COLO668 (cell line): ENCODE measurements around the gene PCBP2.
A peak's percentile ranks its signal among the peaks of the same experiment; 100 is the strongest.
"Not testable (repeated sequence)": the region's sequence is repeated elsewhere in the genome, so short reads cannot be mapped to it uniquely, and the experiment has no call there.

Experiments used
- DNase-seq: peaks from one replicate; lab custom pipeline; 2025; ENCODE audit not compliant: unreplicated experiment; lab: John Stamatoyannopoulos, UW

PCBP2 gene

DNA sequence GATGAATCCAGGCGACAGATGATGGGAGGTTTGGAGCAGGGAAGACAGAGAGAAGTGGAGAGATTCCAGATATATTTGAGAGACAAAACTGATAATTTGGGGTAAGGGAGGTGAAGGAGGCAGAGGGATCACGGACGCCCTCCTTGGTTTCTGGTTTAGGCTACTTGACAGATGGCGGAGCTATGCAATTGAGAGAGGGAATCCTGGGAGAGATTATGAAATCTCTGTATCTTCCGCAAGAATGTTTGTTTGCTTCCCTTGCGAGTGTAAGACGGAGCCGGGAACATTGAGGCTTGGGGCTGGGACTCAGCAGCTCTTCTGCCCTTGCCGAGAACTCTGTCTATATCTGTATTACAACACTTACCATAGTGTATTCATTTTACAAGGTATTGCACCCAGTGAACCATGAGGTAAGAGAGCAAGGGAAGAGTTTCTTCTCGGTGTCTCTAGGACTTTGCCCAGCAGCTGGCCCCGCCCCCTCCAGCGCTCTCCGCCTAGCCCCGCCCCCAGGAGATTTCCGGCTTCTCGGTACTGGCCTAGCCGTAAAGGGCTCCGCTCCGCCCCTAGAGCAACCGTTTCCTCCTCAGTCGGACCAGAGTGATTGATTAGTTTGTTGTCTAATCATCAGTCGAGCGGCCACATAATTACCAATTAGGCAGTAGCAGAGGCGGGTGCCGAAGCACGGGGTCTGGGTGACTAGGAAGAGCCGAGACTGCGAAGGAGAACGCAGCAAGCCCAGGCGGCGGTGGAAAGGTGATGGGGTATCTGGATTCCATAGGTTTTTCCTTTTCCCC lies 10.7 kb upstream of the PCBP2 start, which contains the start of gene PRR13:
PRR13 (plus strand) TSS at position 695 of the 794 bp plus-strand sequence. CDS start 981 bp downstream, outside the sequence.
- peak; percentile 94 for DNase-seq

DNA sequence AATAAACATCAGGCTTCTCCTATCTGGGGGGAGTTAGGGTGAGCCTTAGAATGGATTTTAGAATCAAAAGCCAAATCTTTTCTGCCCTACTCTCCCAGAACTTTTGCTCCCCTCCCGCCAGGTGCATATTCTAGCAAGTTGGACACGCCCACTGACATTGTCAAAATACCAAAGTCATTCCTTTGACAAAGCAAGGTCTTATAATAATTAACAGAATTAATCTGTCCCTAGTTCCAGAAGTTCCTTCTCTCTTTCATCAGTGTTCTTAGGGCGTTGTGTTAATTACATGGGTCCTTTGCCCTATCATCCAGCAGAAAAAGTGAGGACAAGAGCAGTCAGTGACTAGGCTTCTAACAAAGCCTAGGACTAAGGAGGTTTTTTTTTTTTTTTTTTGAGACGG lies 7.9 kb upstream of the PCBP2 start:
- DNase-seq = no peak

DNA sequence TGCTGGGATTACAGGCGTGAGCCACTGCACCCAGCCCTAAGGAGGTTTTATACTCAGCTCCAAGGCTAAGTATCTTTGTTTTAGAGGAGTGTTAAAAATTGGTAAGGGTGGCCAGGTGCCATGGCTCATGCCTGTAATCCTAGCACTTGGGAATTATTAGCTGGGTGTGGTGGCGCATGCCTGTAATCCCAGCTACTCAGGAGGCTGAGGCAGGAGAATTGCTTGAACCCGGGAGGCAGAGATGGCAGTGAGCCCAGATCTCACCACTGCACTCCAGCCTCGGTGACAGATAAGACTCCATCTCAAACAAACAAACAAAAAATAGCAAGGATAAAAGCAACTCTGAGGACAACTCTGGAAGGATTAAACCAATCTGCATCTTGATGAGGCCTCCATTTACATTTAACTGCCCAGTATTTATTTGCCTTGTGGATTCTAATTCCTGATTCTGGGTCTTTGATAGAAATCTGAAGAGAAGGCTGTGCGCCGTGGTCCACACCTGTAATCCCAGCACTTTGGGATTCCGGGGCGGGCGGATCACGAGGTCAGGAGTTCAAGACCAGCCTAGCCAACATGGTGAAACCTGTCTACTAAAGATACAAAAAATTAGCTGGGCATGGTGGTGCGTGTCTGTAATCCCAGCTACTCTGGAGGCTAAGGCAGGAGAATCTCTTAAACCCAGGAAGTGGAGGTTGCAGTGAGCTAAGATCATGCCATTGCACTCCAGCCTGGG lies 7.1 kb upstream of the PCBP2 start:
- not testable (repeated sequence) for DNase-seq

DNA sequence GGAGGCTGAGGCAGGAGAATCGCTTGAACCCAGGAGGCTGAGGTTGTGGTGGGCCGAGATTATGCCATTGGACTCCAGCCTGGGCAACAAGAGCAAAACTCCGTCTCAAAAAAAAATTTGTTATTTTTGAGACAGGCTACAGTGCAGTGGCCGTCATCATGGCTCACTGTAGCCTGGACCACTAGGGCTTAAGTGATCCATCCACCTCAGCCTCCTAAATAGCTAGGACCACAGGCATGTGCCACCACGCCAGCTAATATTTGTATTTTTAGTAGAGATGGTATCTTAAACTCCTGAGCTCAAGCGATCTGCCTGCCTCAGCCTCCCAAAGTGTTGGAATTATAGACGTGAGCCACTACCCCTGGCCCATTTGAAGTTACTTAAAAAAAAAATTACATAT lies 966 bp upstream of the PCBP2 start:
- DNase-seq = no peak

DNA sequence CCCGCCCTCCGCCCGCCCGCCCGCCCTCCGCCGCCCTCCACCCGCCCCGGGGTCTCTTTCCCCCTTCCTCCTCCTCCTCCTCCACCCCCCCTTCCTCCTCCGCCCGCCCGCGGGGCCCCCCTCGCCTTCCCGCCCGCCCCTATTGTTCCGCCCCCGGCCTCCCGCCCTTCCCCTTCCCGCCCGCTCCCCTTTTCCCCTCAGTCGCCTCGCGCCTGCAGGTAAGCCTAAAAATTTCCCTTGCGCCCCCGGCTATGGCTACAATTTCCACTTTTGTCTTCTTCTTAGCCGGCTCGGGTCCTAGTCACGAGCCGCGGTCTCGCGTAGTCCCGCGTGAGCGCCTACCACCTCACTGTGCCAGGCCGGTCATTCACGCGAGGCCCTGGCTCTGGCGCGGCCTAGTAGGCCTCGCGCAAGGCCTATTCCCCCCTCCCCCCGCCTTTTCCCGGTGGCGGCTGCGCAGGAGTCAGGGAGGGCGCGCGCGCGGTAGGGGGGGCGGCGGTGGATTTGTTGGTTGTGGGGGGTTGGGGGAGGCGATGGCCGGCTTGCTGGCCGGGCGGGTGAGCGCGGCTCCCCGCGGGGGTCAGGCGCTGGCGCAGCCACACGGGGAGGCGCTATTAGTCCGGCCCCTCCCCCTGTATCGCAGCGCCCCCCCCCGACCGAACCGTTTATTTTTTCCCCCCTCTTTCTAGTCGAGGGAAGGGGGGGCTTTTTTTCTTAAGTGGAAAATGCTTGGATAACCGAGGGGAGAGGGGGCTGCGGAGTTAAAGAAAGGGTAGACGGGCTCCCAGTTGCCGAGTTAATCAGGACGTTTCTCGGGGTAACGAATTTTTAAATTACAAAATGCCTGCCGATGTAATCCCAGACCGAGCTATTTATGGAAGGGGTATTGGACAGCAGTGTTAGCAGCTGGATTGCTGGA lies 516 bp downstream of the PCBP2 start:
- DNase-seq = peak; percentile 77

DNA sequence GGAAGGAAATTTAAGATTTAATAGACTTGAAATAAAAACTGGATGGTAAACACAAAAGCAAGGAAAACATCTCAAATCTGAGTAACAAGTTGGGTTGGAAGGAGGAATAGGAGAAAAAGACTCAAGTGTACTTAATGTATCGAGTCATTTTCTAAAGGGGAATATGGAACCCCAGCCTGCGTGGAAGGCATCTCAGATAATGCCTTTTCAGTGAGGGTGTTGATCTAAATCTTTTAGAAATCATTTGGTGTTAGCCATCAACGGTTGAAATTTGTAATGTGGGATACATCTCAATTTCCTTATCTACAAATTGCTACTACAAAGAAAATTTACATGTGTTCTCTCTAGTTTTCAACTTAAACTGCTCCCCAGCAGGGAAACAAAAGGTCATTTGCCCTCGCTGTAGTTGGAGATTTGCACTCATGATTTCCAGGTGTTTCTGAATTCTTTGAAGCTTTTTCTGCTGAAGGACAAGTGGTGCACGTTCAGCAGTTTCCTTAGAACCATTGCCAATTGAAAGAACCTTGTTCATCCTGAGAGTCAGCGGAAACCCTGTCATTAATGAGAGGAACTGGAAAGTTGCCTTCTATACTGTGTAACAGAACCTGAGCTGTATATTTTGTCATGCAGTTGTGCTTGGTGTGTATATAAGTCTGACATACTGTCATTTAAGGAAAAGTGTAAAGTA lies 2.2 kb downstream of the PCBP2 start:
- DNase-seq = no peak

DNA sequence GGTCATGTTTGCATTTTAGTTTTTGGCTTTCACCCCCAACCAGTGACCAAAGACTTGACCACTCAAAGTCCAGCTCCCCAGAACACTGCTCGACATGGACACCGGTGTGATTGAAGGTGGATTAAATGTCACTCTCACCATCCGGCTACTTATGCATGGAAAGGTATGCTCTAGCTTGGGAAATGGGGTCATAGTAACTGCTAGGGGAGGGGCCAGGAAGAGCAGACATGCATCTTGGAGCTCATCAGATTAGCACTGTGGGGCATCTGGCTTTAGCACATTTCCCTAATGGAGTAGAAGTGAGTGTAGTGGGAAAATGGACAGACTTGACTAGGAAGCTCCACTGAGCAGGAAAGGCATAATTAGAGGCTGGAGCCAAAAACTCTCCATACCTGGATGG lies 2.8 kb downstream of the PCBP2 start:
- no peak for DNase-seq

DNA sequence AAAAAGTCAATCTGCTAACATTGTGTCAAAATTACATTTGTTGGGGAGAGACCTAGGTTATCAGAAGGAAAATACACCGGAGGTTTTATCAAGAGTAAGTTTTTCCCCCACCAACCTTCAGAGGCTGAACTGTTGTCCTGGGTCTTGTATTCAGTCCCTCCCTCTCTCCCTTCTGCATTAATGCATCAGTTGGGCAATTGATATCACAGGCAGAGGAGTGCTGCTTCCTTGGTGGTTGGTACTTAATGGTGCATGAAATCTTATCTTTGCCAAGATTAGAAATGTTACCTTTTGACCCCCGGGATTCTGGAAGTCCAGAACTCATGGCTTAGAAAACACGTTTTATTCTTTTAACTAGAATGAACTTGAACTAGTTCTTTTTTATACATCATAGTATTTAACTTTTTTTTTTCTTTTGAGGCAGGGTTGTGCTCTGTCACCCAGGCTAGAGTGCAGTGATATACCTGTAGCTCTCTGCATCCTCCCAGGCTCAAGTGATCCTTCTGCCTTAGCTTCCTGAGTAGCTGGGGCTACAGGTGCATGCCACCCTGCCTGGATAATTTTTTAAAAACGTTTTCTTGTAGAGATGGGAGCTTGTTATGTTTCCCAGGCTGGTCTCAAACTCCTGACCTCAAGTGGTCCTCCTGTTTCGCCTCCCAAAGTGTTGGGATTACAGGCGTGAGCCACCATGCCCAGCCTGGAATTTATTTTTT lies 4.9 kb downstream of the PCBP2 start:
- DNase-seq = no peak

DNA sequence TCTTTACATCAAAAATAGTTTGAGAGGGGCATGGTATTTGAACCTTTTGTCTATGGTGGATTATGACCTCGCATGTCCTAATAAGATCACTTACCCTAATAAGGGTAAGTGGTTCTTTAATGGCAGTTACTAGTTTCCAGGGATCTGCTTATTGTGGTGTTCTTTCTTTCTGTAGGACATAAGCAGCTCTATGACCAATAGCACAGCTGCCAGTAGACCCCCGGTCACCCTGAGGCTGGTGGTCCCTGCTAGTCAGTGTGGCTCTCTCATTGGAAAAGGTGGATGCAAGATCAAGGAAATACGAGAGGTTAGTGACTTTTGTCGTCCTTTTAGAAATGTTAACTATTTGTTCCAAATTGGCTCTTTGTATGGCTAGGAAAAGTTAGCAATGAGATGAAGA lies 7.2 kb downstream of the PCBP2 start:
- no peak for DNase-seq

DNA sequence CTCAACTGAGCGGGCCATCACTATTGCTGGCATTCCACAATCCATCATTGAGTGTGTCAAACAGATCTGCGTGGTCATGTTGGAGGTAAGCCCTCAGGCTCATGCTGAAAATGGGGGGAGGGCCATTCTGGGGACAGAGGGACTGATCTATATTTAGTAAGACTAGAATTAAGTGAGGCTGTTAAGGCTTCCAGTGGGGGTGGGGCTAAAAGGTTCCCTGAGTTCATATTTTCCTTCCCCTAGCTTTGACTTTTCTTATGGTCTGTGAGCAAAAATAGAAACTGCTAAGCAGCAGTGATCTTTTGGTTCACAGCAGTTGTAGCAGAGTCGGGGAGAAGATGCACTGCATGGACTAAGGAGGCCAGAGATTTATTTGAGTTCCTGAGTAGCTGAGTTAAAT lies 9.2 kb downstream of the PCBP2 start:
- no peak for DNase-seq

DNA sequence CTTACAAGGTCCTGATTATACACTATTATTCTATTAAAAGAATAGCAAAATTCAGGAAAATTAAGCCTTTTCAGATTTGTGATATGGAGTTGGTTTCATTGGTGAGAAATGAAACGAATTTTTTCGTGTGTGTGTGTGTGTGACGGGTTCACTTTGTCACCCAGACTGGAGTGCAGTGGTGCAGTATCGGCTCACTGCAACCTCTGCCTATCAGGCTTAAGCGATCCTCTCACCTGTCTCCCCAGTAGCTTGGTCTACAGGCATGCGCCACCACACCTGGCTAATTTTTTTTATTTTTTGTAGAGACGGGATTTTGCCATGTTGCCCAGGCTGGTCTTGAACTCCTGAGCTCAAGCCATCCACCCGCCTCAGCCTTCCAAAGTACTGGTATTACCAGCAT lies 9.7 kb downstream of the PCBP2 start:
- no peak for DNase-seq

DNA sequence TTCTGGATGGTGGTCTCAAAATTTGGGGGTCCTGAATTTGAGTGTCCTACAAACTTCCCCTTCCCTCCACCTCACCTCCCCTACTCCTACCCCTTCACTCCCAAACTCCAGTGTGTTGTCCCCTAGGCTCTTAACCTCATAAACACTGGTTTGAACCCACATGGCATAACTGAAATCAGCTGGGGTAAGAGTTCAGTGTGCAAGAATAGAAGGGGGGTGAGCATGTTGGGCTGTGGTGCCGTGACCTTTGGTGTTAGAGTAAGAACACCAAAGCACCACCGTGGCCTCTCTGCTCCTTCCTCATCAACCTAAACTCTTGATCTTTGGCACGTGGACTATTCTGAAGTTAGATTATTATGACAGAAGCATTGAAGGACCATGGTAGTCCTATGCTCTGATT lies 11.0 kb downstream of the PCBP2 start:
- DNase-seq = no peak

DNA sequence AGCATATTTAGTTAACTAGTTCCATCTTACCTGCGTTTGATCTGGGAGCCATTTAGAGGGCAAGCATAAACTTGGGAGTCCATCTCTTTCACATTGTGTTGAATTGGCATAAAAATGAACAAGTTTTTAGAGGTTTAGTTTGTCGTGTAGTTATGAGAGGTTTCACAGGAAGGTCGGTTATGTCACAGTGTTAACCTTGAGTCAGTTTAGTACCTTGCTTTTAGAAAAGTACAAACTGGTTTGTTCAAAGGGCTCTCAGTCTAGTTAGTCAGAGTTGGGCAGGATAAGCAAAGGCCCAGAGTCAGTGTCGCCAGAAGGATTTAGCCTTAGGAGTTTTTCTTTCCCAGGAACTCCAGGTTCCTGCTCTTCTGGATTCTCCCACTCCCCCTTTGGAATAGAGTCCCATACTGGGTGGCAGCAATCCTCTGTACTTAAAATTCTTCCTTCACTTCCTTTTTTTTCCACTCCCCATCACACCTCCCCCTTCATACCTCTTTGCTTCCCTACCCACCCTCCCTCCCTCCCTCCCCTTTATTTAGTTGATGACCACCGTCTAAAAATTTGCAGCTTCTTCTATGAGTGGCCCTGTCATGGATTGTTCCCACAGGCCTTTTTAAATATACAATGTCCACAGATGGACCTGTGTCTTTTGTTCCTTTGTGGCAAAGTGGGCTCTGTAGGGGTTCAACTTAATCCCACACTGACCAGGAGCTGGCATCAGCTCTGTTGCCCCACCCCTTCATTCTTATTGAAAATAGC lies 12.1 kb downstream of the PCBP2 start:
- no peak for DNase-seq

DNA sequence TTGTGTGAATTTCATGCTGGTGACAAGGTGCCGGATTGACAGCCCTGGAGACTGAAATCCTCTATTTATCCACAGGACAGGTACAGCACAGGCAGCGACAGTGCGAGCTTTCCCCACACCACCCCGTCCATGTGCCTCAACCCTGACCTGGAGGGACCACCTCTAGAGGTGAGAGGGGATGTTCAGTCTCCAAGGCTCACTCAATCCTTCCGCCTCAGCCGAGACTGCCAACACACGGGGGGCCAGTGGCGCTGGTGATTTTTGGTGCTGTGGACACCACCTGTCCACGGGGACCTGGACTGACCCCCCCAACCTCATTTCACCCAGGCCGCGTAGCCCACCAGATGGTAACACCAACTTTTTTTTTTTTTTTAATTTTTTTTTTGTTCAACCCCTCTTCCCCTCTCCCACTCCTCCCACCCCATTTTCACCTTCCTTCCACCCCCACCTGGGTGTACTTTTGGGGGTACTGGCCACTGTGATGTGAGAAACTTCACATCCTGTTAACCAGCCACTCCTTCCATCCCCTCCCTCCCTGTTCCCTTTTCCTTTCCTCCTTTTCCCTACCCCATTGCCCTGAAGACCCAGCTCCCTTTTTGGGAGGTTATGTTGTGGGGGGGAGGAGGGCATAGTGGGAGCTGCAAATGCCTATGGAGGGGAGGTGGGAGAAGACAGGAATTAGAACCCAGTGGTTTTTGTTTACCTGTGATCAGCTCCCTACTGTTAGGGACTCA lies 12.9 kb downstream of the PCBP2 start:
- DNase-seq = no peak

DNA sequence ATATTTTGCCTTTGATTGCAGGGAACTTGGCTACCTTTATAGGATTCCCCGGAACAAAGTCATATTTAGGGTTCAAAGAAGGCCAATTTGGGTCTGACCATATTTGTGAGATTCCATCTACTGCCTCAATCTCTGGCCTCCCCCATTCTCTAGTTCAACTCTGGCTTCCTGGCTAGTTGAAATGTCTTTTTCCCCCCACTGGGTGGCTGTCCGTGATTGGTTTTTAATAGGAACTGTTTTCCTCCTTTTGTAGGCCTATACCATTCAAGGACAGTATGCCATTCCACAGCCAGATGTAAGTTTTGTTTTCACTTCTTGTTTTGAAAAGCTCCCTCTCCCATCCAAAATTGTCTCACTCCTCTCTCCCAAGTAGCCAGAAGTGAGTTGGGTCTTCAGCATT lies 13.8 kb downstream of the PCBP2 start:
- no peak for DNase-seq

DNA sequence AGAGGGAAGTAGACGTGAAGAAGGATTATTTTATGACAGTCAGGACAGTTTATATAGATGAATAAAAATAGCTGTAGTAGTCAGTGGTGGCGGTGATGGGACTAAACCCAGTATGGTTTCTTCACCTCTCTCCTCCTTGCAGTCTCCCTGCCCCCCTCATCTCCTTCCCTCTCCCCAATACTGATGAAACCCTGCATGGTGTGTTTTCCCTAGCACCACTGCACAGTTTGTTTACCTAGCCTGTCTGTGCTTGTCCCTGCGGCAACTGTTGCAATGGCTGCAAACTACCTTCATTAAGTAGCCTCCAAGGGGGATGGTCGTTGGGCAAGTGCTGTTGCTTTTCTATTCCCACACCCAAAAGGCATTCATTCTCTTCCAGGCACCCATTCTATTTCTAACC lies 14.7 kb downstream of the PCBP2 start:
- DNase-seq = no peak

DNA sequence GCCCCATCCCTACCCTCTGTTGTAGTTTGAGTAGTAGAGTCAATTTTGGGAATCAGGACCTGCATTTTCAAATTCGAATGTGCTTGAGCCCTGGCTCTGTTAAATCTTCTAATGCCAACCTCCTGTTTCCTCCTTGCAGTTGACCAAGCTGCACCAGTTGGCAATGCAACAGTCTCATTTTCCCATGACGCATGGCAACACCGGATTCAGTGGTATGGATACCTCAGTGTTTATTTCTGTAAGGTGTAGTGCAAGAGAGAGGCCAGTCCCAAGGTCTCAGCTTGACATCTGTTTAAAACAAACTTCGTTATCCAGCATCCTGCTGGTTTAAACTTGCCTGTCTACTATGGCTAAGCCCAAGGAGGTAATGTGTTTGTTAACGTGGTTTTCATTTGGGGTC lies 15.2 kb downstream of the PCBP2 start:
- no peak for DNase-seq

DNA sequence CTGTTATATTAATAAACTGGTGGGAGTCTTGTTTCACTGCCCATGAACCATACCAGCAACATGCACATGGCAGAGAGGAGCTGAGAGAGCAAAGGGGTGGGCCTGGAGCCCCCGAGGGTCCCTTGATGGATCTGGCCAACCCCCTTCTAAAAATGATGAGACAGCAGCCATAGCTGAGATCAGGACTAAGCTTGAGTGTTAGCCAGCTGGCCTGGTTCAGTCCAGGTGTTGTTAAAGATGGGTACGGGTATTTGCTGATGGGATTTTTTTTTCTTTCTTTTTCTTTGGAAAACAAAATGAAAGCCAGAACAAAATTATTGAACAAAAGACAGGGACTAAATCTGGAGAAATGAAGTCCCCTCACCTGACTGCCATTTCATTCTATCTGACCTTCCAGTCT lies 16.0 kb downstream of the PCBP2 start:
- no peak for DNase-seq

DNA sequence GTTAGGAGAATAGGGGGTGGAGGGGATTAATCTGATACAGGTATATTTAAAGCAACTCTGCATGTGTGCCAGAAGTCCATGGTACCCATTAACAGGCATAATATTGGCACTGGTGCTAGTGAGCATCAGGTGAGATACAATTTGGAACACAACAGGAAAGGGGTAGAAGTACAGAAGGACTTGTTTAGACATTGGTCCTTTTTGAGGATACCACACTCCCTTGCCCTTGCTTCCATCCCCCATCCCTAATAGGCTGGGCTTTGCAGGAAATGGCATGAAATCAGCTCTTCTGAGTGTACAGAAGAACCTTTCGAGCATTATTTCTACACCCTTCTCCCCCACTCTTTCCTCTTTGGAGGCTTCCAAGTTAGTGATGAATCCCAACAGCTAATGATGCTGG lies 16.4 kb downstream of the PCBP2 start:
- no peak for DNase-seq
